AG04450 (cell line): ENCODE results near the gene KDELR3. TPM values are rescaled to one million over a fixed set of nuclear protein-coding genes. Genes with fewer than 3 reads are reported as not detected.

Experiments
- CTCF ChIA-PET: fragments of 300-600, 350-600 bp; formaldehyde crosslinking; extraction: SDS; loops from one replicate; lab custom pipeline; 2022; ENCODE audit warnings: antibody characterized with exemption, inconsistent platforms; lab: Charles Lee
- POLR2A ChIA-PET: fragments of 350-600 bp; formaldehyde crosslinking; extraction: SDS; loops from one replicate; lab custom pipeline; 2021; ENCODE audit warnings: antibody characterized with exemption, inconsistent platforms; lab: Yijun Ruan, JAX
- DNase-seq: peaks from one replicate; pipeline ENCODE4 v3.0.0-alpha.2; 2011; ENCODE audit warnings: low read depth, low spot score
- H3K27ac ChIP-seq: one replicate; pipeline ENCODE4 v1.5.1; 2012; ENCODE audit warnings: low read depth, low read length, control low read depth
- H3K27me3 ChIP-seq: one replicate; pipeline ENCODE4 v1.6.0; 2012; ENCODE audit warnings: low read length; ENCODE audit not compliant: control insufficient read depth, insufficient read depth
- H3K4me3 ChIP-seq: 2 replicates; pipeline ENCODE4 v1.5.1; 2011; ENCODE audit warnings: mild to moderate bottlenecking, low read depth, low read length, control low read depth
- H3K9me3 ChIP-seq: 2 replicates; pipeline ENCODE4 v1.5.1; 2012; ENCODE audit warnings: low read length; ENCODE audit not compliant: control insufficient read depth, insufficient read depth
- polyA plus RNA-seq: library from polyadenylated mRNA; depleted of rRNA; stranded (reverse); fragments of >200 nt; gene quantifications from 2 replicates; pipeline ENCODE4 v1.2.3, GENCODE V29; 2011
- TF ChIP-seq, protein P1 (sequence below): IDR thresholded peaks from 2 replicates; pipeline ENCODE4 v1.5.1; 2011; ENCODE audit warnings: low read depth, low read length, control low read depth, inconsistent platforms

The KDELR3 gene
- polyA plus RNA-seq, 1 experiment: 278 TPM

DNA sequence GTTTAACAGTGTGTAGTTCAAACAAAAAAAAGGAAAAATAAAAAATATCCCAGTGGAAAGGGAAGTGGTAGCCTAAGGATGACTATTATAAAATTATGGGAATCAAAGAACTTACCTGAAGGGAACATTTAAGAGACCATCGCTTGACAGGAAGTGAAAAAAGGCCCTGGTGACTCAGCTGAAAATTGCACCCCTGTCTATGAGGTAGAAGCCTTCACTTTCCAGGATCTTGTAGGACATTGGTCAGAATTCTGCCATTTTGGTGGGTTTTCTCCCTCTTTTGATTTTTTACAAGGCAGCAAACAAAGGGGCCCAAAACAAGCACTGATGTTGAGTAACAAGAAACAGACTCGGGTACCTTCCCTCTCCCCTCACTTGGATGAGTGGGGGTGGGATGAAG lies 22.6 kb downstream of the KDELR3 start:
- H3K27ac ChIP-seq: peak overlapping the region; percentile 40
- TF ChIP-seq, protein P1, sequence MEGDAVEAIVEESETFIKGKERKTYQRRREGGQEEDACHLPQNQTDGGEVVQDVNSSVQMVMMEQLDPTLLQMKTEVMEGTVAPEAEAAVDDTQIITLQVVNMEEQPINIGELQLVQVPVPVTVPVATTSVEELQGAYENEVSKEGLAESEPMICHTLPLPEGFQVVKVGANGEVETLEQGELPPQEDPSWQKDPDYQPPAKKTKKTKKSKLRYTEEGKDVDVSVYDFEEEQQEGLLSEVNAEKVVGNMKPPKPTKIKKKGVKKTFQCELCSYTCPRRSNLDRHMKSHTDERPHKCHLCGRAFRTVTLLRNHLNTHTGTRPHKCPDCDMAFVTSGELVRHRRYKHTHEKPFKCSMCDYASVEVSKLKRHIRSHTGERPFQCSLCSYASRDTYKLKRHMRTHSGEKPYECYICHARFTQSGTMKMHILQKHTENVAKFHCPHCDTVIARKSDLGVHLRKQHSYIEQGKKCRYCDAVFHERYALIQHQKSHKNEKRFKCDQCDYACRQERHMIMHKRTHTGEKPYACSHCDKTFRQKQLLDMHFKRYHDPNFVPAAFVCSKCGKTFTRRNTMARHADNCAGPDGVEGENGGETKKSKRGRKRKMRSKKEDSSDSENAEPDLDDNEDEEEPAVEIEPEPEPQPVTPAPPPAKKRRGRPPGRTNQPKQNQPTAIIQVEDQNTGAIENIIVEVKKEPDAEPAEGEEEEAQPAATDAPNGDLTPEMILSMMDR: no peak
- DNase-seq: no peak
- no peaks in the 10 kb centered on the region for H3K9me3 ChIP-seq
- CTCF ChIA-PET: no interaction called here
- H3K4me3 ChIP-seq: no peak overlapping the region
- POLR2A ChIA-PET: interaction anchor here (0.9 to 3.1 kb wide), 4 partner anchors 8 to 12 kb away, joined by 5 to 27 read pairs (median 8); no protein-coding TSS in a partner anchor
- H3K27me3 ChIP-seq: no peaks in the 10 kb centered on the region

DNA sequence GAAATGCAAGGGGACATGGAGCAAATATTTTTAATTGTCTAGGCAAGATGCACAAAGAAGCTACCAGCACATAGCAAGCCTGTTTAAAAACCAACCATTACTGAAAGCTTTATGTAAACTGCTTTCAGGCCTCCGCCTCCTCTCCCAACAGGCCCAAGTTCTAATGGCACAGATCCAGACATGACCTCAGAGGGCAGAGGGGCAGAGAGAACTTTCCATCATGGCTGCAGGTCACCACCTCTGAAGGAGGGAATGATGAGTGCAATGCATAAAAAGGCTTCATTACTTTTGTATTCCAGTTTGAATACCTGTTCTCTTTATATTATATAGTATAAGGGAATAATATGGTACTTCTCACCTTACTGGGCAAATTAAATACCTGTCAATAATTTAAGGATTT lies 23.0 kb downstream of the KDELR3 start:
- no peaks in the 10 kb centered on the region for H3K27me3 ChIP-seq
- POLR2A ChIA-PET: interaction anchor here (0.9 to 3.1 kb wide), 3 partner anchors 10 to 12 kb away, joined by 5 to 27 read pairs (median 10); no protein-coding TSS in a partner anchor
- H3K27ac ChIP-seq: peak overlapping the region; percentile 40
- no peak overlapping the region for H3K4me3 ChIP-seq
- peak; percentile 54 for DNase-seq
- TF ChIP-seq, protein P1: no peak
- H3K9me3 ChIP-seq: no peaks in the 10 kb centered on the region
- CTCF ChIA-PET: no interaction called here

DNA sequence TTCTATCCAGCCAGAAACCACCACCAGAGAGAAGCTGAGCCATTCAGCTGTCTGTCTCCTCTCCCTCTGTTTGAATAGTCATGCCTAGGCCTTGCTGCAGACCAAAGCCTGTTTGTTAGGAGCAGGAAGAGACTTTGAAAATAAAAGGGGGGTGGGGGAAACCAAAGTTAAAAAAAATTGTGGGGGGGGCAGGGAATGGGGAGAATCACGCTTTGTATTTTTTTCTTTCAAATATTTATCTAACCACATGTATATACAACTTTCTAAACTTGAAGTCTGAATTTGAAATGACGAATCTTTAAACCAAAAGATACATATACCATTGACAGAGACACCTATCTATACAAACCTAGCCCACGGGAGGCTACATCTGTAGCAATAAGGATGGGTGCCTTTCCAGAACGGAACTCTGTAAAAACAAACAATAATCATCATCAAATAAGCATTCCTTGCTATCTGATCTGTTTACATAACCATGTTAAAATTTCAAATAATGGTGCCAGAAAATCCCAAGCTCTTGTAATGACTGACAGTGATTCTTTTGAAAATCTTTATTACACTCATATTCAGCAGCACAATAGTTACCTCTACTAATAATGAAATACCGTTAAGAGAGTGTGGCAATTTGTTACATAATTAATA lies 23.9 kb downstream of the KDELR3 start:
- POLR2A ChIA-PET: interaction anchor here (0.7 to 3.1 kb wide), 3 partner anchors 9 to 346 kb away, joined by 3 to 27 read pairs (median 5); no protein-coding TSS in a partner anchor
- no peaks in the 10 kb centered on the region for H3K9me3 ChIP-seq
- no peak overlapping the region for H3K4me3 ChIP-seq
- TF ChIP-seq, protein P1: no peak
- H3K27ac ChIP-seq: no peak overlapping the region
- H3K27me3 ChIP-seq: no peaks in the 10 kb centered on the region
- DNase-seq: no peak
- CTCF ChIA-PET: interaction anchor here (0.8 kb wide), 1 partner anchor 11 kb away, joined by 3 read pairs; no protein-coding TSS in a partner anchor

DNA sequence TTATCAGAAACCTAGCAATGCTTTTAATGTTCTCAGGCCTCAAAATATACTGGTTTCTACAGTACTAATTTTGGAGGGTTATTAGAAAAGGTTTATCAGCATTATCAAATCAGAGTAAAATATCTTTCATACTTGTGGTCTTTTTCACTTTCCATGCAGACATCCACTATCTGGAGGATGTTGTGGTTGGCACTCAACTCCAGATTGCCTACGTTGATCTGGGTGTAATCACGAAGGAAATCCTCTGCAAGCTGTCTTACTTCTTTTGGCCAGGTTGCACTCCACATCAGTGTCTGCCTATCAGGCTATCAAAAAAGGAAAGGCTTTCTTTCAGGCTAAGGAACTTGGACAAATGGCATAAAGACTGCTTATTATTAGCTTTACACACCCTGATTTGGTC lies 26.6 kb downstream of the KDELR3 start:
- POLR2A ChIA-PET: interaction anchor here (1.4 to 2.6 kb wide), 3 partner anchors 8 to 14 kb away, joined by 3 to 22 read pairs (median 9); no protein-coding TSS in a partner anchor
- H3K9me3 ChIP-seq: no peaks in the 10 kb centered on the region
- no peaks in the 10 kb centered on the region for H3K27me3 ChIP-seq
- CTCF ChIA-PET: interaction anchor here (0.7 kb wide), 1 partner anchor 187 kb away, joined by 3 read pairs; no protein-coding TSS in a partner anchor
- TF ChIP-seq, protein P1: no peak
- no peak overlapping the region for H3K27ac ChIP-seq
- no peak for DNase-seq
- no peak overlapping the region for H3K4me3 ChIP-seq

DNA sequence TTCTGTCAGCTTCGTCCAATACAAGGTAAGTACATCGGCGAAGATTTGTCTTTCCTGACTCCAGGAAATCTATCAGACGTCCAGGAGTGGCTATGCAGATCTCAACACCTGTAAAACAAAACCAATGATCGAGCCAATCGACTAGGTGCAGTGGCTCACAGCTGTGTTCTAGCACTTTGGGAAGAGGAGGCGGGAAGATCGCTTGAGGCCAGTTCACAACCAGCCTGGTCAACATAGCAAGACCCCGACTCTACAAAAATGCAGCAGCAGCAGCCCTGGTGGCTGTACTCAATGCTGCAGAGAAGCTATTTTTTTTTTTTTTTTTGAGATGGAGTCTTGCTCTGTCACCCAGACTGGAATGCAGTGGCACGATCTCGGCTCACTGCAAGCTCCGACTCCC lies 27.0 kb downstream of the KDELR3 start:
- CTCF ChIA-PET: interaction anchor here (0.7 kb wide), 1 partner anchor 186 kb away, joined by 3 read pairs; no protein-coding TSS in a partner anchor
- Histone ChIP-seq H3K27me3 (no peaks in the 10 kb centered on the region), H3K4me3 (no peak overlapping the region), H3K27ac (no peak overlapping the region), H3K9me3 (no peaks in the 10 kb centered on the region)
- TF ChIP-seq, protein P1: 0 out of 2 replicates have a peak, but pooled peaks have one; percentile 2
- DNase-seq: no peak
- POLR2A ChIA-PET: interaction anchor here (1.4 to 2.6 kb wide), 3 partner anchors 9 to 14 kb away, joined by 3 to 22 read pairs (median 9); no protein-coding TSS in a partner anchor
